Measurements from ENCODE around the gene AP3M1. TPM values are rescaled to one million over a fixed set of nuclear protein-coding genes. Genes with fewer than 3 reads are reported as not detected.

AP3M1 gene
- polyA plus RNA-seq, 2 of the 4 experiments (the other 2 are of a cell fraction): 39.0 to 83.0 TPM

DNA sequence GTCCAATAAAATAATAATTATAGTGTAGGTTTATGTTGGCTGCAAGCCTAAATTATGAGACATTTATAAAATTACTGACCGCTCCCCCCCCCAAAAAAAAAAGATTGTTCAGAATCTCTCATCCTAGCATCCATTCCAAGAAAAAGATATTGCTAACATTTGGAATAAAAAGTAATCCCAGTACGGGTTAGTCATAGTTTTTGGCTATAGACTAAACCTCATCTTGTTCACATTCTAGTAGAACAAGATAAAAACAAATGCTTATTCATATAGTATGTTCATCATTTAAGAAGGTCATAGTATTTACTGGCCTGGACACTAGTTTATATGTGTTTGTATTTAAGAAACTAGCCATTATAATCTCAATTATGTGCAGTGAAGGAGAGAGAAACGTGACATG is 44.4 kb upstream of the AP3M1 start:
- Histone ChIP-seq H3K27ac (no peak overlapping the region), H3K9me3 (no peaks in the 10 kb centered on the region), H3K4me2 (no peak overlapping the region), H3K4me3 (no peak overlapping the region), H3K4me1 (peaks cover 13% of the 10 kb centered on the region)
- FAIRE-seq (no peak), DNase-seq (ENCODE audit: low read depth in 1 of 2, low spot score in 1 of 2) (no peak), ATAC-seq (no peak)
- ChIA-PET POLR2A (no interaction called here), CTCF (no interaction called here)
- TF ChIP-seq MYC (IDR thresholded peaks at IDR 0.05; ENCODE audit: borderline replicate concordance, low read length) (no peak), EHF (CRISPR knock-in tag; IDR thresholded peaks at IDR 0.05) (no peak), KDM1A (IDR thresholded peaks at IDR 0.05; ENCODE audit: low read depth) (no peak), FOSL2 (IDR thresholded peaks at IDR 0.05) (no peak), FOSL2 (CRISPR knock-in tag; IDR thresholded peaks at IDR 0.05) (no peak), ZFP36 (IDR thresholded peaks at IDR 0.05; ENCODE audit: borderline replicate concordance, partially characterized antibody) (no peak)
- TF ChIP-seq, protein P1, sequence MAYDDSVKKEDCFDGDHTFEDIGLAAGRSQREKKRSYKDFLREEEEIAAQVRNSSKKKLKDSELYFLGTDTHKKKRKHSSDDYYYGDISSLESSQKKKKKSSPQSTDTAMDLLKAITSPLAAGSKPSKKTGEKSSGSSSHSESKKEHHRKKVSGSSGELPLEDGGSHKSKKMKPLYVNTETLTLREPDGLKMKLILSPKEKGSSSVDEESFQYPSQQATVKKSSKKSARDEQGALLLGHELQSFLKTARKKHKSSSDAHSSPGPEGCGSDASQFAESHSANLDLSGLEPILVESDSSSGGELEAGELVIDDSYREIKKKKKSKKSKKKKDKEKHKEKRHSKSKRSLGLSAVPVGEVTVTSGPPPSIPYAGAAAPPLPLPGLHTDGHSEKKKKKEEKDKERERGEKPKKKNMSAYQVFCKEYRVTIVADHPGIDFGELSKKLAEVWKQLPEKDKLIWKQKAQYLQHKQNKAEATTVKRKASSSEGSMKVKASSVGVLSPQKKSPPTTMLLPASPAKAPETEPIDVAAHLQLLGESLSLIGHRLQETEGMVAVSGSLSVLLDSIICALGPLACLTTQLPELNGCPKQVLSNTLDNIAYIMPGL (CRISPR knock-in tag; IDR thresholded peaks at IDR 0.05; ENCODE audit: borderline replicate concordance): no peak
- 88% methylated on average over 3 of the region's 3 CpGs for WGBS (ENCODE audit: missing lambda C conversion rate)

DNA sequence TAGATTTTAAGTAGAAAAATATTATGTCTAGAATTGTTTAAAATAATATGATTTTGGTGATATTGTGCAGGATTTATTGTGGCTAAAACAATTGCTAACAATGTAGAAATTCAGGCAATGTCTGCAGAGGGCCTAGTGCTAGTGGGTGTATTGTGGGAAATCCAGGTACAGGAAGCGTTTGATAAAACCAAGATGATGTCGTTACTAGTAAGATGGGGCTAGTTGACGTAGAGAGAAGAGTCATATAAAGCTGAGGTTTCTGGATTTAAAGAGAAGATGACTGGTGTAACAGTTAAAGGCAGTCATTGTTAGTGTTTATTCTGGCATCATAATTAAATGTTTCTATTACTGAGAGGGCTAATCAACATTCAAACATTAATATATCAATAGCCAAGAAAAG is 43.9 kb upstream of the AP3M1 start:
- no peak overlapping the region for H3K4me3 ChIP-seq
- no peak for FAIRE-seq
- POLR2A ChIA-PET: no interaction called here
- WGBS (ENCODE audit: missing lambda C conversion rate): 88% methylated on average over 3 of the region's 3 CpGs
- no peak for TF ChIP-seq FOSB (CRISPR knock-in tag; IDR thresholded peaks at IDR 0.05)
- no peak for ATAC-seq
- DNase-seq (ENCODE audit: low read depth in 1 of 2, low spot score in 1 of 2): no peak
- H3K4me1 ChIP-seq: peaks cover 16% of the 10 kb centered on the region
- H3K9me3 ChIP-seq: no peaks in the 10 kb centered on the region
- no peak overlapping the region for H3K4me2 ChIP-seq
- no peak overlapping the region for H3K27ac ChIP-seq
- CTCF ChIA-PET: no interaction called here

DNA sequence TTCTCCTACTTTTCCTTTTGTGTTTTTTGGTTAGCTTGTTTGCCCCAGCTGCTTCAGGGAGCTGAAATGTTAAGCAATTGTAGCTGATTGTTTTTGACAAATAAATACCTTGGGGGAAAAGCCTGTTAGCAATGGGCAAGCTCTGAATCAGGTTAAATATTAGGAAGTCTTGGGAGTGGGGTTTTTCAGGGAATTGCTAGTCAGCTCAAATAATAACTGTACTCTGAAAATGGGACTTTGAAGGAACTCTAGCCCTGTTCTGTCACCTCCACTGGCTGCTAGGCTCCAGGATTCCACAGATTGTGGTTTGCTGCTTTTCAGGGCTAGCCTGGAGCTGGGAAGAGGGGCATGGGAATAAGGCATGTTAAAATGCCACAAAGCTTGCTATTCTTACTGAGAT is 39.9 kb upstream of the AP3M1 start:
- DNase-seq (ENCODE audit: low read depth in 1 of 2, low spot score in 1 of 2): no peak
- Histone ChIP-seq H3K9me3 (no peaks in the 10 kb centered on the region), H3K27ac (peak overlapping the region; percentile 73 to 86), H3K4me1 (peaks cover 38% of the 10 kb centered on the region), H3K4me2 (peak overlapping the region; percentile 81), H3K4me3 (no peak overlapping the region)
- ATAC-seq: peak; percentile 57 to 59; a peak in 4 of 6 replicates
- POLR2A ChIA-PET: interaction anchor here (1.5 kb wide), 1 partner anchor 13 kb away, joined by 6 read pairs; no protein-coding TSS in a partner anchor
- FAIRE-seq: no peak
- CTCF ChIA-PET: interaction anchor here (0.6 to 3.8 kb wide), 3 partner anchors 14 to 632 kb away, joined by 3 to 20 read pairs (median 6); no protein-coding TSS in a partner anchor
- no peak for TF ChIP-seq FOXS1 (CRISPR knock-in tag; IDR thresholded peaks at IDR 0.05)
- TF ChIP-seq MAZ (IDR thresholded peaks at IDR 0.05; ENCODE audit: borderline replicate concordance, low read depth, low read length): no peak
- TF ChIP-seq NR3C1 (IDR thresholded peaks at IDR 0.05): no peak
- TF ChIP-seq, protein P2, sequence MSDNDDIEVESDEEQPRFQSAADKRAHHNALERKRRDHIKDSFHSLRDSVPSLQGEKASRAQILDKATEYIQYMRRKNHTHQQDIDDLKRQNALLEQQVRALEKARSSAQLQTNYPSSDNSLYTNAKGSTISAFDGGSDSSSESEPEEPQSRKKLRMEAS (IDR thresholded peaks at IDR 0.05): no peak

DNA sequence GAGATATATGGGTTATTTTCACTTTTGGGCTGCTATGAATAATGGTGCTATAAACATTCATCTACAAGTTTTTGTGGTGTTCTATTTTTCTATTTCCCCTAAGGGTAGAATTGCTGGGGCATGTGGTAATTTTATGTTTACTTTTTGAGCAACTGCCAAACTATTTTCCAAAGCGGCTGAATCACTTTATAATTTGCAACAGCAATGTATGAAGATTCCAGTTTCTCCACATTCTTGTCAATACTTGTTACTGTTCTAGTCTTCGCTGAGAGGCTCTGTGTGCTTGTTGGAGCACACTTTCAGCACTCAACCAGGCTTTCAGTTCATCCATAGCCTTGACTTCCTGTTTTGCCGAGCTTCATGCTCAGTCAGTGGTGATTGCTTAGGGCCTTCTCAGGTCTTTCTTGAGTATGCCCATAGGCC is 39.4 kb upstream of the AP3M1 start:
- Histone ChIP-seq H3K9me3 (no peaks in the 10 kb centered on the region), H3K4me1 (peaks cover 38% of the 10 kb centered on the region), H3K4me3 (0 out of 3 replicates have a peak overlapping the region, but pooled peaks have one; percentile 2), H3K27ac (peak overlapping the region; percentile 73 to 86), H3K4me2 (peak overlapping the region; percentile 81)
- FAIRE-seq (peak; percentile 77), DNase-seq (ENCODE audit: low read depth in 1 of 2, low spot score in 1 of 2) (peak in 1 of 2 experiments; percentile 61), ATAC-seq (peak; percentile 78 to 91)
- WGBS (ENCODE audit: missing lambda C conversion rate): 3% methylated on average over 3 of the region's 3 CpGs
- CTCF ChIA-PET: interaction anchor here (0.6 to 3.8 kb wide), 4 partner anchors 10 to 340 kb away, joined by 3 to 20 read pairs (median 4); no protein-coding TSS in a partner anchor
- POLR2A ChIA-PET: interaction anchor here (1.5 kb wide), 1 partner anchor 13 kb away, joined by 6 read pairs; no protein-coding TSS in a partner anchor
- TF ChIP-seq, protein P3, sequence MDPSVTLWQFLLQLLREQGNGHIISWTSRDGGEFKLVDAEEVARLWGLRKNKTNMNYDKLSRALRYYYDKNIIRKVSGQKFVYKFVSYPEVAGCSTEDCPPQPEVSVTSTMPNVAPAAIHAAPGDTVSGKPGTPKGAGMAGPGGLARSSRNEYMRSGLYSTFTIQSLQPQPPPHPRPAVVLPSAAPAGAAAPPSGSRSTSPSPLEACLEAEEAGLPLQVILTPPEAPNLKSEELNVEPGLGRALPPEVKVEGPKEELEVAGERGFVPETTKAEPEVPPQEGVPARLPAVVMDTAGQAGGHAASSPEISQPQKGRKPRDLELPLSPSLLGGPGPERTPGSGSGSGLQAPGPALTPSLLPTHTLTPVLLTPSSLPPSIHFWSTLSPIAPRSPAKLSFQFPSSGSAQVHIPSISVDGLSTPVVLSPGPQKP (IDR thresholded peaks at IDR 0.05; ENCODE audit: low read depth, low read length): no peak
- no peak for TF ChIP-seq RARB (CRISPR knock-in tag; IDR thresholded peaks at IDR 0.05)
- no peak for TF ChIP-seq MAZ (IDR thresholded peaks at IDR 0.05; ENCODE audit: borderline replicate concordance, low read depth, low read length)
- TF ChIP-seq JUNB (IDR thresholded peaks at IDR 0.05): peak; percentile 59
- TF ChIP-seq EHMT2 (IDR thresholded peaks at IDR 0.05; ENCODE audit: low read depth): no peak
- TF ChIP-seq NPAS2 (CRISPR knock-in tag; IDR thresholded peaks at IDR 0.05; ENCODE audit: borderline replicate concordance): no peak
- no peak for TF ChIP-seq RAD21 (conservative IDR thresholded peaks at IDR 0.05 in 1 of 2, IDR thresholded peaks at IDR 0.05 in 1 of 2)
- TF ChIP-seq CHD4 (IDR thresholded peaks at IDR 0.05; ENCODE audit: borderline replicate concordance): no peak
- TF ChIP-seq, protein P2 (IDR thresholded peaks at IDR 0.05): 0 out of 2 replicates have a peak, but pooled peaks have one; percentile 40
- TF ChIP-seq, protein P4, sequence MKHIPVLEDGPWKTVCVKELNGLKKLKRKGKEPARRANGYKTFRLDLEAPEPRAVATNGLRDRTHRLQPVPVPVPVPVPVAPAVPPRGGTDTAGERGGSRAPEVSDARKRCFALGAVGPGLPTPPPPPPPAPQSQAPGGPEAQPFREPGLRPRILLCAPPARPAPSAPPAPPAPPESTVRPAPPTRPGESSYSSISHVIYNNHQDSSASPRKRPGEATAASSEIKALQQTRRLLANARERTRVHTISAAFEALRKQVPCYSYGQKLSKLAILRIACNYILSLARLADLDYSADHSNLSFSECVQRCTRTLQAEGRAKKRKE (CRISPR knock-in tag; IDR thresholded peaks at IDR 0.05; ENCODE audit: low read depth): no peak
- no peak for TF ChIP-seq NR3C1 (IDR thresholded peaks at IDR 0.05)
- no peak for TF ChIP-seq FOSL2 (IDR thresholded peaks at IDR 0.05)
- TF ChIP-seq FOSL2 (CRISPR knock-in tag; IDR thresholded peaks at IDR 0.05): peak; percentile 88
- TF ChIP-seq, protein P5, sequence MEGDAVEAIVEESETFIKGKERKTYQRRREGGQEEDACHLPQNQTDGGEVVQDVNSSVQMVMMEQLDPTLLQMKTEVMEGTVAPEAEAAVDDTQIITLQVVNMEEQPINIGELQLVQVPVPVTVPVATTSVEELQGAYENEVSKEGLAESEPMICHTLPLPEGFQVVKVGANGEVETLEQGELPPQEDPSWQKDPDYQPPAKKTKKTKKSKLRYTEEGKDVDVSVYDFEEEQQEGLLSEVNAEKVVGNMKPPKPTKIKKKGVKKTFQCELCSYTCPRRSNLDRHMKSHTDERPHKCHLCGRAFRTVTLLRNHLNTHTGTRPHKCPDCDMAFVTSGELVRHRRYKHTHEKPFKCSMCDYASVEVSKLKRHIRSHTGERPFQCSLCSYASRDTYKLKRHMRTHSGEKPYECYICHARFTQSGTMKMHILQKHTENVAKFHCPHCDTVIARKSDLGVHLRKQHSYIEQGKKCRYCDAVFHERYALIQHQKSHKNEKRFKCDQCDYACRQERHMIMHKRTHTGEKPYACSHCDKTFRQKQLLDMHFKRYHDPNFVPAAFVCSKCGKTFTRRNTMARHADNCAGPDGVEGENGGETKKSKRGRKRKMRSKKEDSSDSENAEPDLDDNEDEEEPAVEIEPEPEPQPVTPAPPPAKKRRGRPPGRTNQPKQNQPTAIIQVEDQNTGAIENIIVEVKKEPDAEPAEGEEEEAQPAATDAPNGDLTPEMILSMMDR (IDR thresholded peaks at IDR 0.05): no peak
- TF ChIP-seq TP53 (CRISPR knock-in tag; IDR thresholded peaks at IDR 0.05): no peak
- TF ChIP-seq ZFP36 (IDR thresholded peaks at IDR 0.05; ENCODE audit: borderline replicate concordance, partially characterized antibody): no peak
- no peak for TF ChIP-seq CHD2 (IDR thresholded peaks at IDR 0.05; ENCODE audit: low read length, partially characterized antibody)
